NT2/D1 (cell line): ENCODE measurements around the gene OCLN.

Experiments
- DNase-seq: peaks from one replicate; pipeline ENCODE4 v3.0.0-alpha.2; 2011; ENCODE audit warnings: low read depth, low spot score
- H3K27me3 ChIP-seq: 2 replicates; pipeline ENCODE4 v1.6.0; 2011; ENCODE audit warnings: mild to moderate bottlenecking; ENCODE audit not compliant: insufficient read length, insufficient read depth
- H3K36me3 ChIP-seq: 2 replicates; pipeline ENCODE4 v1.6.1; 2011; ENCODE audit warnings: mild to moderate bottlenecking, low read length, mixed read lengths; ENCODE audit not compliant: insufficient read depth, insufficient read length
- H3K4me1 ChIP-seq: 2 replicates; pipeline ENCODE4 v1.5.1; 2011; ENCODE audit not compliant: insufficient read depth, insufficient read length
- H3K4me3 ChIP-seq: 2 replicates; pipeline ENCODE4 v1.5.1; 2011; ENCODE audit warnings: low read depth; ENCODE audit not compliant: insufficient read length
- H3K9ac ChIP-seq: 2 replicates; pipeline ENCODE4 v1.6.0; 2011; ENCODE audit warnings: low read depth; ENCODE audit not compliant: insufficient read length
- H3K9me3 ChIP-seq: 2 replicates; pipeline ENCODE4 v1.5.1; 2011; ENCODE audit warnings: mild to moderate bottlenecking, low read length; ENCODE audit not compliant: insufficient read depth
- SUZ12 ChIP-seq: IDR thresholded peaks from 2 replicates; pipeline ENCODE4 v1.6.1; 2011; ENCODE audit not compliant: insufficient read length, insufficient read depth; ENCODE audit errors: extremely low read depth
- YY1 ChIP-seq: IDR thresholded peaks from 2 replicates; pipeline ENCODE4 v1.6.1; 2011; ENCODE audit not compliant: insufficient read length, insufficient read depth
- ZNF274 ChIP-seq: IDR thresholded peaks from 2 replicates; pipeline ENCODE4 v1.6.1; 2011; ENCODE audit warnings: mild to moderate bottlenecking, low read depth, low read length

OCLN gene

DNA sequence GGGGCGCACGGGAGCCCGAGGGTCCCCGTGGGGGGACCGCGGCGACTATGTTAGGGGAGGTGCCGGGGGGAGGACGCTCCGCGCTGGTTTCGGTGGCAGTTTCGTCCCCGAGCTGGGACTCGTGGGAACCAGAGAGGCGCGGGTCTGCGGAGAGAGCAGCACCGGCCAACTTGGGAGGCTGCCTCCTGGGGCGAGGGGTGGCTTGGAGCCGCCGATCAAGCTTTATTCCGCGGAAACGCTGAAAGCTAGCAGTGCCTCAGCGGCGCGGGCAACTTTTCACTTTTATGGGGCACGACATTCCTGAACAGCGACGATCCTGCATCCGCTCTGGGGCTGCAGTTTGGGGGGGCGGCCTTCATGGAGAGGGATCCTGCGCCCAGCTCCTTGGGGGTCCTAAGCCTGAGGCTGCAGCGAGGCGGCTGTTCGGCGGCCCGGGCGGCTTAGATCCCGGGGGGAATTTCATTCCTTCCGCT is 369 bp downstream of the OCLN start:
- peaks cover 57% of the 10 kb centered on the region for H3K27me3 ChIP-seq
- DNase-seq: no peak
- peak overlapping the region; percentile 61 for H3K4me3 ChIP-seq
- H3K4me1 ChIP-seq: no peaks in the 10 kb centered on the region
- H3K9ac ChIP-seq: peak overlapping the region; percentile 79
- H3K36me3 ChIP-seq: no peaks in the 10 kb centered on the region
- TF ChIP-seq SUZ12 (no peak), YY1 (no peak), ZNF274 (no peak)
- H3K9me3 ChIP-seq: no peaks in the 10 kb centered on the region

DNA sequence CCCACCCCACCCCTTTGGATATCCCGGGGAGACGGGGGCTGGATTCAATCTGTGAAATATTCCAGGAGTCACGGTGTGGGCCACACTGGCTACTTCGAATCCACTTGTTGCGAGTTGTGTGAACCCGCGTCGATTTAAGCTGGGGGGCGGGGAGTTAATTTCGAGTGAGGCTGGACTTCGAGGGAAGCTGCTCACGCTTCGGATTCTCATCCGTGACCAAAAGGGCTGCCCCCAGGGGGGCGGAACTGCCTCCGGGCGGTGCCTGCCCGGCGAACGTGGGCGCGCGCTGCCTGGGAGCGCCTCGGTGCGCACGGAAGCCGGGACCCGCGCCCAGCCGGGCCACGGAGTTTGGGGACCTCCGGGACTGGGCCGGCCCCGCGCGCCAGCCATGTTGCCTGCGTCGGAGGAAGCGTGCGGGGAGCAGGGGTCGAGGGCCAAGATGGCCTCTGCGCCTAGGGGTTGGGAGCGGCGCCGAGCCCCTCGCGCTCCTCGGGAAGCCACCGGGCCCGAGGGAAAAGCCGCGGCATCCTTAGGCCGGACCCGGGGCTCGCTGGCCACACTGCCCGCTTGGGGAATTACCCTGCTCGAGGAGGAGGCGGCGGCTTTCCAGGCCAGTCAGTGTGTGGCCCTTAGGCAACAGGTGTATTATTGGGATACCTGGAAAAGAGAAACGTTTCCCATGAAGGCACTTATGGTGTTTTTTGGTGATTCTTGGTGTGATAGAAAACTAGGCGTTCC is 975 bp downstream of the OCLN start:
- peaks cover 57% of the 10 kb centered on the region for H3K27me3 ChIP-seq
- peak; percentile 38 for TF ChIP-seq YY1
- TF ChIP-seq SUZ12: no peak
- no peak for TF ChIP-seq ZNF274
- no peaks in the 10 kb centered on the region for H3K9me3 ChIP-seq
- no peaks in the 10 kb centered on the region for H3K4me1 ChIP-seq
- peak overlapping the region; percentile 79 for H3K9ac ChIP-seq
- DNase-seq: no peak
- peak overlapping the region; percentile 61 for H3K4me3 ChIP-seq
- no peaks in the 10 kb centered on the region for H3K36me3 ChIP-seq

DNA sequence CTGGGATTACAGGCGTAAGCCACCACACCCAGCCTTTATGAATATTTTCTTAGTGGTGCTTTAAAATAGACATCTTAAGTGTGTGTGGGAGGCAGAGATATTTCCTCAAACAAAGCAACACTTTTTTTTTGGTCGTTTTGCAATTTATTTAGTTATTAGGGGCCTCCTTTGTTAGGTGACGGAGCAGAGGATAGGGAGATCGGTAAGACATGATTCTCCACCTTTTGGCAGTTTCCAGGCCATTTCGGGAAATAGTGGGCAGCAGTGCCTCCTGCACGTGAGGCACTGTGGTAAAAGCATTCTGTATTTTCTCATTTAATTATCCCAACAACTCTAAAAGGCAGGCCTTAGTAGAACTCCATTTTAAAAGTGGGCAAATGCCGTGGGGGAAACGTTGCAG is 1.9 kb downstream of the OCLN start:
- H3K4me1 ChIP-seq: no peaks in the 10 kb centered on the region
- TF ChIP-seq ZNF274 (no peak), SUZ12 (no peak), YY1 (no peak)
- H3K27me3 ChIP-seq: peaks cover 57% of the 10 kb centered on the region
- no peak overlapping the region for H3K4me3 ChIP-seq
- no peak overlapping the region for H3K9ac ChIP-seq
- H3K36me3 ChIP-seq: no peaks in the 10 kb centered on the region
- no peak for DNase-seq
- H3K9me3 ChIP-seq: no peaks in the 10 kb centered on the region

DNA sequence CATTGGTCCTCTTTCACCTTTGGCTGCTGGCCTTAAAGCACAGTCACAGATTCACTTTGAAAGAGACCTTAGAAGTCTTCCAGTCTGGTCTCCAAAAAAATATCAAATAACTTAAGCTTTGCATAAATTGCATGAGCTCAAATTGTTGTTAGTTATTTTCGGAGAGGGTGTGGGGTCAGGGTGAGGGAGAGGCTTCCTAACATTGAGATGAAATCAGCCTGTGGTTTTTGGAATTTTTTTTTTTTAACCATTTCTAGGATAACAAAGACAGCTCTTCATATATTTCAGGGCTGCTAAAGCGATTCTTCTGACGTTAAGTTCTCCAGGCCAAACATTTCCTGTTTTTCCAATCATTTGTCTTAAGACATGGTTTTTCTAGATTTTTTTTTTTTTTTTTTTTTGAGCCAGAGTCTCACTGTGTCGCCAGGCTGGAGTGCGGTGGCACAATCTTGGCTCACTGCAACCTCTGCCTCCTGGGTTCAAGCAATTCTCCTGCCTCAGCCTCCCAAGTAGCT is 4.5 kb downstream of the OCLN start:
- Histone ChIP-seq H3K36me3 (no peaks in the 10 kb centered on the region), H3K4me3 (no peak overlapping the region), H3K27me3 (peaks cover 37% of the 10 kb centered on the region), H3K9me3 (no peaks in the 10 kb centered on the region), H3K9ac (no peak overlapping the region), H3K4me1 (no peaks in the 10 kb centered on the region)
- TF ChIP-seq SUZ12: no peak
- no peak for TF ChIP-seq ZNF274
- no peak for TF ChIP-seq YY1
- DNase-seq: no peak

DNA sequence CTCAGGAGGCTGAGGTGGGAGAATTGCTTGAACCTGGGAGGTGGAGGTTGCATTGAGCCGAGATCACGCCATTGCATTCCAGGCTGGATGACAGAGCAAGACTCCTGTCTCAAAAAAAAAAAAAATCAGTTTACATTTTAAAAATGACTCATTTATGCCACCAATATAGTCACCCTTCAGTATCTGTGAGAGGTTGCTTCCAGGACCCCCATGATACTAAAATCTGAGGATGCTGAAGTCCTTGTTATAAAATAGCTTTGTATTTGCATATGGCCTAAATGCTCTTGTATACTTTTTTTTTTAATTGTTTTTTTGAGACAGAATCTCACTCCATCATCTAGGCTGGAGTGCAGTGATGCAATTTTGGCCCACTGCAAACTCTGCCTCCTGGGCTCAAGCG is 5.8 kb downstream of the OCLN start:
- no peak overlapping the region for H3K4me3 ChIP-seq
- TF ChIP-seq YY1 (no peak), SUZ12 (no peak), ZNF274 (no peak)
- no peak for DNase-seq
- peaks cover 5% of the 10 kb centered on the region for H3K4me1 ChIP-seq
- no peaks in the 10 kb centered on the region for H3K36me3 ChIP-seq
- no peak overlapping the region for H3K9ac ChIP-seq
- H3K9me3 ChIP-seq: no peaks in the 10 kb centered on the region
- peaks cover 24% of the 10 kb centered on the region for H3K27me3 ChIP-seq

DNA sequence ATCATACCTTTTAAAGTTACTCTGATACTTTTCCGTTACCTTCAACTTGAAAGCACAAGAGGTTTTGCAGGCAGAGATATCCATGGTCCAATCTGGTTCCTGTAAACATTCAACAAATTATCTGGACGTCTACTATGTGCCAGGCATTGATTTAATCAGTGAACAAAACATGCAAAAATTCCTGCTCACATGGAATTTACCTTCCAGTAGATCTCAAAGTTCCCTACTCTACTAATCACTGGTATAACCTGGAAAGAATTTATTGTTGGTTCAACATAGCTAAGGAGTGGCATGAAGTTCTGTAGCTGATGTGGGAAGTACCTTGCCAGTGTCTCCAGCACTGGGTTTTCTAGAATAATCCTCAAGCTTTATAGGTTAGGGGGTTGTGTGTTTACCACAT is 9.8 kb downstream of the OCLN start:
- Histone ChIP-seq H3K9ac (no peak overlapping the region), H3K36me3 (peaks cover 6% of the 10 kb centered on the region), H3K4me1 (peaks cover 5% of the 10 kb centered on the region), H3K27me3 (no peaks in the 10 kb centered on the region), H3K9me3 (no peaks in the 10 kb centered on the region), H3K4me3 (no peak overlapping the region)
- TF ChIP-seq YY1: no peak
- no peak for TF ChIP-seq SUZ12
- no peak for TF ChIP-seq ZNF274
- no peak for DNase-seq

DNA sequence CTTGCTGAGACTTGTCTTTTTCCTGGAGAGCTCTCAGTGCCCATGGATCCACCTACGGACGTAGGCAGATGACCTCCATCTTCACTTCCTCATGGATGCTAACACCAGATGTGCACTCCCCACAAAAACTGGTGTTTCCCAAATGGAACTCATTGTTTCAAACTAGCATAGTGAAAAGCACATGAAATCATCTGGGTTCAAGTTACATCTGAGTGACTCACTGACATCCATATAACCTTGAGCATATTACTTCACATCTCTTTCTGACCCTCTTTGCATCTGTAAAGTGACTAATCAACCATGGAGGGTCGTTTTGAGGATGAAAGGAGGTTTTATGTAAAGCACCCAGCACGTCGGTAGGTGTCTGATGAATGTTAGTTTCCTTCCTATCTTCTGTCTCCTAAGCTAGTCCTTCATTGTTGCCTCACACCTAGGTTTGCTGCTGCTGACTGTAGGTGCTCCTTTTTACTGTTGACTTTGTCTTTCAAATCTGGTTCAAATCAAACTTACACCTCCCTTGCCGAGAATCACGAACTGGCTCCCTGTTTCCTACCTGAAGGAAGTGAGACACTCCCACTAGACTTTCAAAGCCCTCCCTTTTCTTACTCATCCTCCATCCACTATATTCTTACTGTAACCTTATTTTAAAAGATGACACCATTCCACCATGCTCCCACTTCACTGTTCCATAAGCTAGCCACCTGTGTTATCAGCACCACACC is 10.3 kb downstream of the OCLN start:
- TF ChIP-seq ZNF274 (no peak), YY1 (no peak), SUZ12 (no peak)
- H3K27me3 ChIP-seq: no peaks in the 10 kb centered on the region
- H3K36me3 ChIP-seq: peaks cover 6% of the 10 kb centered on the region
- H3K9me3 ChIP-seq: no peaks in the 10 kb centered on the region
- H3K4me1 ChIP-seq: peaks cover 5% of the 10 kb centered on the region
- DNase-seq: no peak
- H3K9ac ChIP-seq: no peak overlapping the region
- no peak overlapping the region for H3K4me3 ChIP-seq
